Right lobe of liver (tissue), 6 donors: Measurements from ENCODE around the gene CSNK2B. TPM values are rescaled to one million over a fixed set of nuclear protein-coding genes. Genes with fewer than 3 reads are reported as not detected.

Experiments
- ATAC-seq, 4 donors: fragments of 200-7000 bp; cut with Tn5 transposase; one replicate each; pipeline ENCODE4 v1.9.1; 2020; ENCODE audit warnings: mild to moderate bottlenecking in 4 of 4, moderate library complexity in 4 of 4
- DNase-seq, 3 donors: peaks; one replicate each; pipeline ENCODE4 v3.0.0-alpha.2; 2020
- H3K27ac ChIP-seq, 3 donors: fragments of 200-600 bp; one replicate each; pipeline ENCODE4 v1.8.0; 2022
- H3K27me3 ChIP-seq, 2 donors: fragments of 200-600 bp; one replicate each; pipeline ENCODE4 v1.8.0; 2022
- H3K36me3 ChIP-seq, 4 donors: fragments of 200-600 bp; sonication (generic) in 1 of 4; one replicate each; pipeline versions ENCODE4 v1.5.1 to v1.8.0; 2017 to 2022; ENCODE audit warnings: control low read depth in 1 of 4
- H3K4me1 ChIP-seq, 4 donors: fragments of 200-600 bp; sonication (generic) in 1 of 4; one replicate each; pipeline versions ENCODE4 v1.5.1 to v1.8.0; 2017 to 2022; ENCODE audit warnings: control low read depth in 1 of 4
- H3K4me3 ChIP-seq, 3 donors: fragments of 200-600 bp; one replicate each; pipeline ENCODE4 v1.8.0; 2022
- H3K9me3 ChIP-seq, 4 donors: fragments of 200-600 bp; sonication (generic) in 1 of 4; one replicate each; pipeline versions ENCODE4 v1.5.1 to v1.8.0; 2017 to 2022; ENCODE audit warnings: control low read depth in 1 of 4
- POLR2A ChIP-seq: fragments of 450-650 bp; IDR thresholded peaks from one replicate; pipeline ENCODE4 v1.6.1; 2017; ENCODE audit warnings: antibody characterized with exemption, mild to moderate bottlenecking
- WGBS: methylation state at CpG from one replicate; pipeline ENCODE4 v1.1.6; 2018; ENCODE audit warnings: low coverage, low lambda C conversion rate; ENCODE audit not compliant: insufficient coverage; ENCODE audit errors: missing lambda C conversion rate; 5-methylcytosine and 5-hydroxymethylcytosine counted together
- intact Hi-C, 2 donors: fragments of 100-400 bp; cut with DNase I; formaldehyde crosslinking; loops; one replicate each; pipeline versions ENCODE4 v1.11.2 to v1.14.1; 2022
- total RNA-seq, 6 experiments: library from RNA; depleted of rRNA in 2 of 6; stranded (reverse); fragments of >200 nt in 2 of 6; fragmentation: NEBNext Ultra II Directional in 3 of 6; extraction: Animal tissue kit (Norgen Biotek cat#: 25700) in 3 of 6; gene quantifications; one replicate each; pipeline versions ENCODE4 v1.1.0 to v1.2.4, GENCODE V29; 2016 to 2023
- TF ChIP-seq, protein P1 (sequence below), 4 donors: fragments of 200-600 bp in 3 of 4; fragments of 450-650 bp in 1 of 4; IDR thresholded peaks; one replicate each; pipeline versions ENCODE4 v1.5.1 to v1.8.0; 2016 to 2022; ENCODE audit warnings: antibody characterized with exemption in 4 of 4, mild to moderate bottlenecking in 2 of 4
- donor health status: DM: no; HTN: yes; CAD: no.
- donor health status: DM: no; HTN: no; CAD: no.
- donor health status: DM: no; HTN: no; CAD: no.
- donor health status: DM: no; HTN: yes; CAD: no.
- donor health status: DM: no; HTN: yes; CAD: no.

CSNK2B gene
- total RNA-seq, 6 experiments from 2014 or later = 52.5 to 171 (median 64.5) TPM

DNA sequence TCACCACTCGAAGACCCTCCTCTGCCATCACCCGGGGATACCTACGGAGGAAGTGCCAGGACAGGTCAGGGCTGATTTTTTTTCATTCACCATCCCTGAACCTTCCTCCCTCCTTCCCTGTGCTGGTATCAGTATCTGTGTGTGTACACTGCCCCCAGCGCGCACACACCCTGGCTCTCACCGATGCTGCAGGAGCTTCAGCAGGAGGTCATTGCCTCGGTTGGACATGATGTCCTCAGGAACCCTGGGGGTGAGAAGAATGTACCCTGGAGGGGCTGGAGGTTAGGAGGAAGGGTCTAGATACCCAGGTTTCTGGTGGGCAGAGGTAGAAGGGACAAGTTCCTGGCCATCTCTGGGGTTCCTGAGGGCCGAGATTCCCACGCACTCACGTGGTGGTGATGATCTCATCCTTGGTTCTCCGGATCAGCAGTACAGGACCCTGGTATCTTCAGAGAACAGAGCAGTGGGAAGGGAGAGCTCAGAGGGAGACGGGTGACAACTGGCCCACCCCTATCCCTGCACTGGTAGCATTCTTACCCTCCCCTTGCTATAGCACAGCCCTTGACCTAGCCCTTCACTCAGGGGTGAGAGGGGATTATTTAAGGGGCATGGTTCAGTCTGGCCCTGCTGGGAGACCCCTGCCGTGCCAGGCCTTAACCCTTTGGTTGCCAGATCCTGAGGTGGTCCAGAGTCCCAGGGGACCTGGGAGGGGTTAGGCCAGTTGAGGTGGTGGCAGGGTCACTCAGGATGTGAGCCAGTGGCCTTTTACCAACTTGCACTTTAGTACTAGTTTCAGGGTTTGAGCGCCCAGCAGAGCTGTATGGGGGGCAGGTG, 22.2 kb downstream of the CSNK2B start:
- no peaks in the 10 kb centered on the region for H3K27me3 ChIP-seq
- intact Hi-C loops = loop anchor here (10.0 kb wide), 1 partner anchor 77 kb away; the partner anchor contains the start of gene SAPCD1 (in 2 of the 2)
- H3K27ac ChIP-seq = no peak overlapping the region
- no peaks in the 10 kb centered on the region for H3K9me3 ChIP-seq
- 93% methylated on average over 6 of the region's 14 CpGs for WGBS
- no peak for ATAC-seq
- peaks cover 0 to 58% (median 21%) of the 10 kb centered on the region in 4 donors for H3K36me3 ChIP-seq
- H3K4me3 ChIP-seq = no peak overlapping the region
- TF ChIP-seq, protein P1, sequence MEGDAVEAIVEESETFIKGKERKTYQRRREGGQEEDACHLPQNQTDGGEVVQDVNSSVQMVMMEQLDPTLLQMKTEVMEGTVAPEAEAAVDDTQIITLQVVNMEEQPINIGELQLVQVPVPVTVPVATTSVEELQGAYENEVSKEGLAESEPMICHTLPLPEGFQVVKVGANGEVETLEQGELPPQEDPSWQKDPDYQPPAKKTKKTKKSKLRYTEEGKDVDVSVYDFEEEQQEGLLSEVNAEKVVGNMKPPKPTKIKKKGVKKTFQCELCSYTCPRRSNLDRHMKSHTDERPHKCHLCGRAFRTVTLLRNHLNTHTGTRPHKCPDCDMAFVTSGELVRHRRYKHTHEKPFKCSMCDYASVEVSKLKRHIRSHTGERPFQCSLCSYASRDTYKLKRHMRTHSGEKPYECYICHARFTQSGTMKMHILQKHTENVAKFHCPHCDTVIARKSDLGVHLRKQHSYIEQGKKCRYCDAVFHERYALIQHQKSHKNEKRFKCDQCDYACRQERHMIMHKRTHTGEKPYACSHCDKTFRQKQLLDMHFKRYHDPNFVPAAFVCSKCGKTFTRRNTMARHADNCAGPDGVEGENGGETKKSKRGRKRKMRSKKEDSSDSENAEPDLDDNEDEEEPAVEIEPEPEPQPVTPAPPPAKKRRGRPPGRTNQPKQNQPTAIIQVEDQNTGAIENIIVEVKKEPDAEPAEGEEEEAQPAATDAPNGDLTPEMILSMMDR (IDR thresholded peaks at IDR 0.05) = no peak
- no peak for TF ChIP-seq POLR2A
- no peaks in the 10 kb centered on the region for H3K4me1 ChIP-seq
- DNase-seq = no peak

DNA sequence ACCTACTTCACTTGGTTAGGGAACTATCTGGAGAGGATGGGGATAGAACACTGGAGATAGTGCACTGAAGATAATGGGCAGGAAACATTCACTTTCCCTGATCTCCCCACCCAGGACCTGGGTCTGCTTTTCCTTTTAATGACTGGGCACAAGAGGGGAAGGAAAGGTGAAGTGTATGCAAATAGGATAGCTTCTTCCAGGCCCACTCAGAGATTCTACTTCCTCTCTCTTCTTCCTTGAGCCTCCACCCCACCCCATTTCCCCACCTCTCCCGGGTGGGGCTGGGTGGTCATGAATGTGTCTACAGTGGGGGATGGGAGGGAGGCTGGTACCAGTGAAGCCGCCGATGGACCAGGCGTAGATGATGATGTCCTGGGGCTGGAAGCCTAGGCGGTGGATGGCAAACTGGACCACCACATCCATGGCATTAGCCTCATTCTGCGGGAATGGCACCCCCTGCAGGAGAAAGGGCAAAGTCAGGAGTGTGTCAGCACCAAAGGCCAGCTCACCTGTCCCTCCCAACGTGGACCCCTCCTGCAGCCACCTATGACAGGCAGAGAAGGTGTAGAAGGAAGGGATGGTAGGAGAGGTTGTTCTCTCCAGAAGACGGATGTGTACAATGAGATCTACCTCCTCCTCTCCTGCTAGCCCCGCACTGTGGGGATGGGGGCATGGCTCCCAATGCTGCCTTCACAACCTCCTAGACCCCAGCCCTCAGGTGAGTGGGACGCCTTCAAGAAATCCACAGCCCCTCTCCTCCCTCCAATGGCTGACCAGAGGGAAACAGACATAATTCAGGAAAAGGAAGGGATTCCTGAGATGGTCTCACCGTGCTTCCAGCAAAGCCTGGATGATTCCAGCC, 23.6 kb downstream of the CSNK2B start:
- Histone ChIP-seq H3K9me3 (no peaks in the 10 kb centered on the region), H3K27me3 (no peaks in the 10 kb centered on the region), H3K4me3 (no peak overlapping the region), H3K4me1 (no peaks in the 10 kb centered on the region), H3K27ac (no peak overlapping the region), H3K36me3 (peaks cover 0 to 72% (median 21%) of the 10 kb centered on the region in 4 donors)
- intact Hi-C loops = loop anchor here (10.0 kb wide), 1 partner anchor 75 kb away; the partner anchor contains the start of gene SAPCD1 (in 2 of the 2)
- WGBS = 70% methylated on average over 5 of the region's 11 CpGs
- no peak for TF ChIP-seq POLR2A
- TF ChIP-seq, protein P1 (IDR thresholded peaks at IDR 0.05) = peak in 3 of 4 donors; percentile 5 to 29 (median 29)
- ATAC-seq (no peak), DNase-seq (no peak)

DNA sequence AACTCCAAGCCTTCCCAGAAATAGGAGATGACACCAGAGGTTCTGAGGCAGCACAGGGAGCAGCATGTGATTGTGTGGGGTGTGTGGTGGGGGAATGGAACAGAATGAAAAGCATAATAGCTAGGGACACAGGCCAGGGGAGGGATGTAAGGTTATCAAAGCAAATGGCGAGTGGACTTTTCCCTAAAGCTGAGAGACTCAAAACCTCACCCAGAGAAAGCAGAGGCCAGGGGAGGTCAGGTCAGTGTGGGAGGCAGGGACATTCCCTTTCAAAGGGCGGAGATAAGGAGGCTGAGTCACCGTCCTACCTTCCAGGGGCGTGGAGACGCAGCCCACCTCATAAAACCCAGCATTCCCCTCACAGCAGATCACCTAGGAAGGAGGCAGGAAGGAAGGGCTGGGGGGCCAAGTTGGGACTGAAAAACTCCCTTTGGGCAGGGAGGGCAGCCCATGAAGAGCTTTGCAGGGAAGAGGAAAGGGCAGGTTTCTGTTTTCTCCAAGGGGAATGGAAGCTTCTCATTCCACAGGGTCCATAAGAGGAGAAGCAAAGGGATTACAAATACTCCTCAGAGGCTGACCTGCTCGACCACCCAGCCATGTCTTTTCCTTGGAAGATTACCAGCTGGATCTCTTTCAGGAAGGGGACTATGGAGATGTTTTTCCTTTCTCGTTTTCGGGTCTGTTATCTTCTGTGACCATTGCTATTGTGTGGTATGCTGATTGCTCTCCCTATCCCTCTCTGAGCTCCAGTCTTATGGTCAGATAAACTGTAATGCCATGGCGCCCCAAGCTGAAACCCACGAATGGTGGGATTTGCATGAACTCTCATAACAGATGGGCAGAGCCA, 24.6 kb downstream of the CSNK2B start:
- Histone ChIP-seq H3K27ac (no peak overlapping the region), H3K4me1 (no peaks in the 10 kb centered on the region), H3K9me3 (no peaks in the 10 kb centered on the region), H3K4me3 (no peak overlapping the region), H3K27me3 (no peaks in the 10 kb centered on the region), H3K36me3 (peaks cover 0 to 81% (median 24%) of the 10 kb centered on the region in 4 donors)
- 40% methylated on average over 9 of the region's 10 CpGs for WGBS
- no peak for TF ChIP-seq POLR2A
- TF ChIP-seq, protein P1 (IDR thresholded peaks at IDR 0.05) = no peak
- ATAC-seq (peak in 2 of 4 donors; percentile 20 to 84), DNase-seq (no peak)
- intact Hi-C loops = no loop called here

DNA sequence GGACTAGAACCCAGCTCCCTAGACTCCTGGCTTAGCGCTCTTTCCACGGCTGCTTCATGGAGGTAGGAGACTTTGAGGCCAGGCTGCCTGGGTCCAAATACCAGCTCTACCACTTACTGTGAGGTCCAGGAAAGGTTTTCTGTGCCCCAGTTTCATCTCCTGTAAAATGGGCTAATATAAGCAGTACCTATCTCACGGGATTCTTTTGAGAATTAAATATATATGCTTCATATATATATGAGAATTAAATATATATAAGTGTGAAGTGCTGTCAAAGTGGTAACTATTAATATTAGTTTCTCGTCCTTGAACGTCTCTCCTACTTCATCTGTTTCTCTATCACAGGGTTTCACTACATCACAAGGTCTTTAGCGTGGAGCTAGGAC, 25.2 kb downstream of the CSNK2B start:
- Histone ChIP-seq H3K4me3 (no peak overlapping the region), H3K36me3 (peaks cover 0 to 87% (median 25%) of the 10 kb centered on the region in 4 donors), H3K27ac (no peak overlapping the region), H3K27me3 (no peaks in the 10 kb centered on the region), H3K9me3 (no peaks in the 10 kb centered on the region), H3K4me1 (no peaks in the 10 kb centered on the region)
- intact Hi-C loops = no loop called here
- WGBS = 93% methylated on average over 6 of the region's 6 CpGs
- ATAC-seq (no peak), DNase-seq (no peak)
- TF ChIP-seq POLR2A = no peak
- TF ChIP-seq, protein P1 (IDR thresholded peaks at IDR 0.05) = no peak
